Measurements from ENCODE around the gene SMAP1. TPM values are rescaled to one million over a fixed set of nuclear protein-coding genes. Genes with fewer than 3 reads are reported as not detected.

The SMAP1 gene
- total RNA-seq, 1 experiment from 2014 or later = 25.5 TPM

GRCh38 chr6:70820778-70821177 is 153.1 kb downstream of the SMAP1 start:
- no peaks in the 10 kb centered on the region for H3K27me3 ChIP-seq (ENCODE audit: control insufficient read depth, insufficient read depth, low read length)
- no peak for DNase-seq
- H3K4me3 ChIP-seq (ENCODE audit: insufficient read depth, low read depth, low read length) = no peak overlapping the region
- no peaks in the 10 kb centered on the region for H3K36me3 ChIP-seq (replicated peaks; ENCODE audit: control insufficient read depth, insufficient read depth, low read length)

GRCh38 chr6:70821751-70822150 is 154.1 kb downstream of the SMAP1 start:
- H3K36me3 ChIP-seq (replicated peaks; ENCODE audit: control insufficient read depth, insufficient read depth, low read length) = no peaks in the 10 kb centered on the region
- no peak for DNase-seq
- H3K4me3 ChIP-seq (ENCODE audit: insufficient read depth, low read depth, low read length) = no peak overlapping the region
- no peaks in the 10 kb centered on the region for H3K27me3 ChIP-seq (ENCODE audit: control insufficient read depth, insufficient read depth, low read length)

GRCh38 chr6:70823651-70824050 is 156.0 kb downstream of the SMAP1 start:
- no peak for DNase-seq
- H3K4me3 ChIP-seq (ENCODE audit: insufficient read depth, low read depth, low read length) = no peak overlapping the region
- no peaks in the 10 kb centered on the region for H3K36me3 ChIP-seq (replicated peaks; ENCODE audit: control insufficient read depth, insufficient read depth, low read length)
- no peaks in the 10 kb centered on the region for H3K27me3 ChIP-seq (ENCODE audit: control insufficient read depth, insufficient read depth, low read length)

GRCh38 chr6:70831427-70831826 is 163.7 kb downstream of the SMAP1 start:
- no peak overlapping the region for H3K4me3 ChIP-seq (ENCODE audit: insufficient read depth, low read depth, low read length)
- no peak for DNase-seq
- H3K36me3 ChIP-seq (replicated peaks; ENCODE audit: control insufficient read depth, insufficient read depth, low read length) = no peaks in the 10 kb centered on the region
- H3K27me3 ChIP-seq (ENCODE audit: control insufficient read depth, insufficient read depth, low read length) = no peaks in the 10 kb centered on the region

- H3K4me3 ChIP-seq (ENCODE audit: insufficient read depth, low read depth, low read length) = no peak overlapping the region
- no peaks in the 10 kb centered on the region for H3K36me3 ChIP-seq (replicated peaks; ENCODE audit: control insufficient read depth, insufficient read depth, low read length)
- no peak for DNase-seq
- H3K27me3 ChIP-seq (ENCODE audit: control insufficient read depth, insufficient read depth, low read length) = no peaks in the 10 kb centered on the region
These were observed 166.8 kb downstream of the SMAP1 start for GRCh38 chr6:70834520-70834919.

- no peaks in the 10 kb centered on the region for H3K27me3 ChIP-seq (ENCODE audit: control insufficient read depth, insufficient read depth, low read length)
- H3K36me3 ChIP-seq (replicated peaks; ENCODE audit: control insufficient read depth, insufficient read depth, low read length) = no peaks in the 10 kb centered on the region
- no peak overlapping the region for H3K4me3 ChIP-seq (ENCODE audit: insufficient read depth, low read depth, low read length)
- DNase-seq = no peak
These were observed 171.2 kb downstream of the SMAP1 start for GRCh38 chr6:70838907-70839285.

- DNase-seq = no peak
- H3K4me3 ChIP-seq (ENCODE audit: insufficient read depth, low read depth, low read length) = no peak overlapping the region
- no peaks in the 10 kb centered on the region for H3K27me3 ChIP-seq (ENCODE audit: control insufficient read depth, insufficient read depth, low read length)
- no peaks in the 10 kb centered on the region for H3K36me3 ChIP-seq (replicated peaks; ENCODE audit: control insufficient read depth, insufficient read depth, low read length)
These were observed 171.9 kb downstream of the SMAP1 start for GRCh38 chr6:70839286-70840266.

- H3K27me3 ChIP-seq (ENCODE audit: control insufficient read depth, insufficient read depth, low read length) = no peaks in the 10 kb centered on the region
- no peaks in the 10 kb centered on the region for H3K36me3 ChIP-seq (replicated peaks; ENCODE audit: control insufficient read depth, insufficient read depth, low read length)
- no peak overlapping the region for H3K4me3 ChIP-seq (ENCODE audit: insufficient read depth, low read depth, low read length)
- no peak for DNase-seq
These were observed 173.4 kb downstream of the SMAP1 start for GRCh38 chr6:70841112-70841511.

- no peak overlapping the region for H3K4me3 ChIP-seq (ENCODE audit: insufficient read depth, low read depth, low read length)
- no peaks in the 10 kb centered on the region; the same call in 1 of the 2 replicates for H3K36me3 ChIP-seq (replicated peaks; ENCODE audit: control insufficient read depth, insufficient read depth, low read length)
- no peaks in the 10 kb centered on the region for H3K27me3 ChIP-seq (ENCODE audit: control insufficient read depth, insufficient read depth, low read length)
- DNase-seq = no peak
These were observed 174.9 kb downstream of the SMAP1 start for GRCh38 chr6:70842541-70842940.

- DNase-seq = no peak
These were observed 175.7 kb downstream of the SMAP1 start for GRCh38 chr6:70843328-70843918.

GRCh38 chr6:70844301-70844700 is 176.6 kb downstream of the SMAP1 start:
- H3K36me3 ChIP-seq (replicated peaks; ENCODE audit: control insufficient read depth, insufficient read depth, low read length) = no peaks in the 10 kb centered on the region; the same call in none of the 2 replicates
- no peak overlapping the region for H3K4me3 ChIP-seq (ENCODE audit: insufficient read depth, low read depth, low read length)
- H3K27me3 ChIP-seq (ENCODE audit: control insufficient read depth, insufficient read depth, low read length) = no peaks in the 10 kb centered on the region
- DNase-seq = no peak

More at GRCh38 chr6:70843328-70843918, 175.7 kb downstream of the SMAP1 start:
- no peaks in the 10 kb centered on the region; the same call in 1 of the 2 replicates for H3K36me3 ChIP-seq (replicated peaks; ENCODE audit: control insufficient read depth, insufficient read depth, low read length)
- H3K4me3 ChIP-seq (ENCODE audit: insufficient read depth, low read depth, low read length) = no peak overlapping the region
- no peaks in the 10 kb centered on the region for H3K27me3 ChIP-seq (ENCODE audit: control insufficient read depth, insufficient read depth, low read length)

GRCh38 chr6:70846207-70846835 is 178.6 kb downstream of the SMAP1 start:
- H3K4me3 ChIP-seq (ENCODE audit: insufficient read depth, low read depth, low read length) = no peak overlapping the region
- H3K27me3 ChIP-seq (ENCODE audit: control insufficient read depth, insufficient read depth, low read length) = no peaks in the 10 kb centered on the region
- H3K36me3 ChIP-seq (replicated peaks; ENCODE audit: control insufficient read depth, insufficient read depth, low read length) = no peaks in the 10 kb centered on the region; the same call in none of the 2 replicates
- no peak for DNase-seq

GRCh38 chr6:70847106-70848084 is 179.7 kb downstream of the SMAP1 start:
- no peak overlapping the region for H3K4me3 ChIP-seq (ENCODE audit: insufficient read depth, low read depth, low read length)
- no peaks in the 10 kb centered on the region for H3K27me3 ChIP-seq (ENCODE audit: control insufficient read depth, insufficient read depth, low read length)
- no peak for DNase-seq
- no peaks in the 10 kb centered on the region; the same call in none of the 2 replicates for H3K36me3 ChIP-seq (replicated peaks; ENCODE audit: control insufficient read depth, insufficient read depth, low read length)
